ENCODE measurements around the gene CFAP119. TPM values are rescaled to one million over a fixed set of nuclear protein-coding genes. Genes with fewer than 3 reads are reported as not detected.

Gene CFAP119
- total and polyA plus RNA-seq, 2 experiments from 2014 or later = 7.1 to 16.4 TPM

DNA sequence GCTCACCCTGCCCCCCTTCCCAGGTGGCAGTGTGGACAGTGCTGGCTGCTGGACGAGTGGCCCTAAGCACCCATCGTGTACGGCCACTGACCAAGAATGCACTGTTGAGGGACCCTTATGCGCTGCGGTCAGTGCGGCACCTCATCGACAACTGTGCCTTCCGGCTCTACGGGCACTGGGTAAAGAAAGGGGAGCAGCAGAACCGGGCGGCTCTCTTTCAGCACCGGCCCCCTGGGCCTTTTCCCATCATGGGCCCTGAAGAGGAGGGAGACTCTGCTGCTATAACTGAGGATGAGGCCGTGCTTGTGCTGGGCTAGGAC, 5.1 kb downstream of the CFAP119 start:
- Histone ChIP-seq H3K4me1 (ENCODE audit: low read depth) (no peaks in the 10 kb centered on the region), H3K27me3 (no peaks in the 10 kb centered on the region), H3K27ac (no peak overlapping the region), H3K36me3 (peaks cover 25% of the 10 kb centered on the region), H3K4me3 (no peak overlapping the region), H3K9me3 (ENCODE audit: low read depth) (no peaks in the 10 kb centered on the region)
- DNase-seq (ENCODE audit: low read depth in 1 of 2, low spot score in 1 of 2) = no peak
- TF ChIP-seq, protein P1, sequence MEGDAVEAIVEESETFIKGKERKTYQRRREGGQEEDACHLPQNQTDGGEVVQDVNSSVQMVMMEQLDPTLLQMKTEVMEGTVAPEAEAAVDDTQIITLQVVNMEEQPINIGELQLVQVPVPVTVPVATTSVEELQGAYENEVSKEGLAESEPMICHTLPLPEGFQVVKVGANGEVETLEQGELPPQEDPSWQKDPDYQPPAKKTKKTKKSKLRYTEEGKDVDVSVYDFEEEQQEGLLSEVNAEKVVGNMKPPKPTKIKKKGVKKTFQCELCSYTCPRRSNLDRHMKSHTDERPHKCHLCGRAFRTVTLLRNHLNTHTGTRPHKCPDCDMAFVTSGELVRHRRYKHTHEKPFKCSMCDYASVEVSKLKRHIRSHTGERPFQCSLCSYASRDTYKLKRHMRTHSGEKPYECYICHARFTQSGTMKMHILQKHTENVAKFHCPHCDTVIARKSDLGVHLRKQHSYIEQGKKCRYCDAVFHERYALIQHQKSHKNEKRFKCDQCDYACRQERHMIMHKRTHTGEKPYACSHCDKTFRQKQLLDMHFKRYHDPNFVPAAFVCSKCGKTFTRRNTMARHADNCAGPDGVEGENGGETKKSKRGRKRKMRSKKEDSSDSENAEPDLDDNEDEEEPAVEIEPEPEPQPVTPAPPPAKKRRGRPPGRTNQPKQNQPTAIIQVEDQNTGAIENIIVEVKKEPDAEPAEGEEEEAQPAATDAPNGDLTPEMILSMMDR (IDR thresholded peaks at IDR 0.05; ENCODE audit: low read depth, low read length) = no peak

DNA sequence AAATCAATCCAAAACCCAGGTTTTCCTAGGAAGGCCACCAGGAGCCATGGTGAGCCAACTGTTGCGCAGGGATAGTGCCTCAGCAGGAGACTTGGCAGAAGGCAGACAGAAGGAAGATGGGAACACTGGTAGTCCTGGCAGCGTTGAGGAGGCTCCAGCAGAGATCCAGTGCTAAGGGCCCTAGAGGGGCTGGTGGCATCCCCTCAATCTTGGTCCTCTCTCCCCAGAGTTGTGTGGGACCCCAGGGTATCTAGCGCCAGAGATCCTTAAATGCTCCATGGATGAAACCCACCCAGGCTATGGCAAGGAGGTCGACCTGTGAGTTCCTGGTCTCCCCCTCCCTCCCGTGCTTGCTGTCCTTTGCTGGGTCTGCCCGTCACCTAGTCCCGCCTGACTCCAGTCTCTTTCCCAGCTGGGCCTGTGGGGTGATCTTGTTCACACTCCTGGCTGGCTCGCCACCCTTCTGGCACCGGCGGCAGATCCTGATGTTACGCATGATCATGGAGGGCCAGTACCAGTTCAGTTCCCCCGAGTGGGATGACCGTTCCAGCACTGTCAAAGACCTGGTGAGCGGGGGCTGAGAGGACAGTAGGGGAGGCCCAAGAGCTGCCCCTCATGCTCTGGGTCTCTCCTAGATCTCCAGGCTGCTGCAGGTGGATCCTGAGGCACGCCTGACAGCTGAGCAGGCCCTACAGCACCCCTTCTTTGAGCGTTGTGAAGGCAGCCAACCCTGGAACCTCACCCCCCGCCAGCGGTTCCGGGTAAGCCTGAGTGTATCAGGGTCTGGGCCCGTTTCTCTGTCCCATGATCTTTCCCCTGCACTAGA, 5.7 kb downstream of the CFAP119 start:
- H3K36me3 ChIP-seq = peaks cover 25% of the 10 kb centered on the region

DNA sequence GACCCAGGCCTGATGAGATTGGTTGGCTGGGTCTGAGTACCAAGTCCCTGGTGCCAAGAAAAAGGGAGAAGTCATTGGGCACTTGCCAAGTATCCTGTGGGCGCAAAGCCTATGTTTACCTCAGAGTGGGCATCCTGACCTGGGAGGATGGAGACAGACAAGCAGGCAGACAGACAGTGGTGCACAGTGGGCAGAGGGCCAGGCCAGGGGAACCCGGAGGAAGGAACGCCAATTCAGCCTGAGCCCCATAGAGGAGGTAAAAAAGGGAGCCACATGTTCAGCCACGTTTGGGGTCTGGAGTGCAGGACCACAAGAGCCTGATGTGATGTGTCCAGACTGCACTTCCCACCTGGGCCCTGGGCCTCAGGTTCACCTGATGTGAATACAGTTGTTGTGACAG, 8.3 kb downstream of the CFAP119 start:
- Histone ChIP-seq H3K27me3 (no peaks in the 10 kb centered on the region), H3K27ac (no peak overlapping the region), H3K4me3 (no peak overlapping the region), H3K36me3 (peaks cover 25% of the 10 kb centered on the region), H3K4me1 (ENCODE audit: low read depth) (no peaks in the 10 kb centered on the region), H3K9me3 (ENCODE audit: low read depth) (no peaks in the 10 kb centered on the region)
- no peak for DNase-seq (ENCODE audit: low read depth in 1 of 2, low spot score in 1 of 2)
- TF ChIP-seq, protein P1 (IDR thresholded peaks at IDR 0.05; ENCODE audit: low read depth, low read length) = no peak

More for the DNA sequence above, 5.7 kb downstream of the CFAP119 start:
- TF ChIP-seq, protein P1 (IDR thresholded peaks at IDR 0.05; ENCODE audit: low read depth, low read length) = no peak
- Histone ChIP-seq H3K27me3 (no peaks in the 10 kb centered on the region), H3K4me3 (no peak overlapping the region), H3K27ac (no peak overlapping the region), H3K4me1 (ENCODE audit: low read depth) (no peaks in the 10 kb centered on the region), H3K9me3 (ENCODE audit: low read depth) (no peaks in the 10 kb centered on the region)
- no peak for DNase-seq (ENCODE audit: low read depth in 1 of 2, low spot score in 1 of 2)

DNA sequence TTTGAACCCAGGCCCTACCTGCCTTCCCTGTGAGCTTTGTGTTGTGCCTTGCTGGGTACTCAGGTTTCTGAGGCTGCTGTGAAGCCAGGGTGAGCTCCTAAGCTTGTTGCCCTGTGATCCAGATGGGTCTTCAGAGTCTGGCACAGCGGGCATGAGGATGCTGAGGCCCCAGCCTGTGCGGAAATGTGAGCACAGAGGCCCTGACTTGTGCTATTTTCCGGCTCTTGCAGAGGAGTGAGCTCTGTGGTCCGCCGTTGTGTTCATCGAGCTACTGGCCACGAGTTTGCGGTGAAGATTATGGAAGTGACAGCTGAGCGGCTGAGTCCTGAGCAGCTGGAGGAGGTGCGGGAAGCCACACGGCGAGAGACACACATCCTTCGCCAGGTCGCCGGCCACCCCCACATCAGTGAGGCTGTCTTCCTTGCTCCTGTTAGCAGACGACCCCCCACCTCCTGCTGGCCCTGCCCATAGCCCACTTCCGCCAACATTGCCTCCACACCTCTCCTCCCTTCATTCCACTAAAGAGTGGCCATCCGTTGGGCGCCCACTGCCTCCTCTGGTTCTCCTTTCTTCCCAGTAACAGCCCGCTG, 10.9 kb downstream of the CFAP119 start:
- Histone ChIP-seq H3K36me3 (peaks cover 22% of the 10 kb centered on the region), H3K27me3 (no peaks in the 10 kb centered on the region), H3K27ac (no peak overlapping the region), H3K9me3 (ENCODE audit: low read depth) (no peaks in the 10 kb centered on the region), H3K4me3 (no peak overlapping the region), H3K4me1 (ENCODE audit: low read depth) (no peaks in the 10 kb centered on the region)
- no peak for DNase-seq (ENCODE audit: low read depth in 1 of 2, low spot score in 1 of 2)
- TF ChIP-seq, protein P1 (IDR thresholded peaks at IDR 0.05; ENCODE audit: low read depth, low read length) = no peak

DNA sequence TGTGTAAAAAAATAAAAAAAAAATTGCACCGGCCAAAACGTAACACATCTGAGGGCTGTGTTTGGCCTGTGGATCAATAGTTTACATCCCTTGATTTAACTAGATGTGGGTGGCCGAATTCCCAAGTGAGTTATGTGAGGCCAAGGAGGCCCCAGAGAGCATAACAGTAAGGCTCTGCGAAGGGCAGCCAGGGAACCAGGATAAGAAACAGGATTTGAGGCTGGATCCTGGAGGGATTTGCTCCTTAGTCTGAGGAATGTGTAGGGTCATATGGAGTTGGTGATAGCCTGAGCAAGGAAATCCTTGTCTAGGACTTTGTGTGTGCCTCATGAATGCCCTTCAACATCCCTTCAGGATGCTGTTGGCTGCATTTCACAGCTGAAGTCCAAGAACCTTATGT, 11.7 kb downstream of the CFAP119 start:
- Histone ChIP-seq H3K4me1 (ENCODE audit: low read depth) (no peaks in the 10 kb centered on the region), H3K4me3 (no peak overlapping the region), H3K36me3 (peaks cover 22% of the 10 kb centered on the region), H3K9me3 (ENCODE audit: low read depth) (no peaks in the 10 kb centered on the region), H3K27ac (no peak overlapping the region), H3K27me3 (no peaks in the 10 kb centered on the region)
- TF ChIP-seq, protein P1 (IDR thresholded peaks at IDR 0.05; ENCODE audit: low read depth, low read length) = no peak
- DNase-seq (ENCODE audit: low read depth in 1 of 2, low spot score in 1 of 2) = no peak

All from cardiac muscle cell (in vitro differentiated cells and primary cell).